ENCODE results near the gene TMEM175.
A peak's percentile ranks its signal among the peaks of the same experiment; 100 is the strongest.

Gene TMEM175, protein sequence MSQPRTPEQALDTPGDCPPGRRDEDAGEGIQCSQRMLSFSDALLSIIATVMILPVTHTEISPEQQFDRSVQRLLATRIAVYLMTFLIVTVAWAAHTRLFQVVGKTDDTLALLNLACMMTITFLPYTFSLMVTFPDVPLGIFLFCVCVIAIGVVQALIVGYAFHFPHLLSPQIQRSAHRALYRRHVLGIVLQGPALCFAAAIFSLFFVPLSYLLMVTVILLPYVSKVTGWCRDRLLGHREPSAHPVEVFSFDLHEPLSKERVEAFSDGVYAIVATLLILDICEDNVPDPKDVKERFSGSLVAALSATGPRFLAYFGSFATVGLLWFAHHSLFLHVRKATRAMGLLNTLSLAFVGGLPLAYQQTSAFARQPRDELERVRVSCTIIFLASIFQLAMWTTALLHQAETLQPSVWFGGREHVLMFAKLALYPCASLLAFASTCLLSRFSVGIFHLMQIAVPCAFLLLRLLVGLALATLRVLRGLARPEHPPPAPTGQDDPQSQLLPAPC

DNA sequence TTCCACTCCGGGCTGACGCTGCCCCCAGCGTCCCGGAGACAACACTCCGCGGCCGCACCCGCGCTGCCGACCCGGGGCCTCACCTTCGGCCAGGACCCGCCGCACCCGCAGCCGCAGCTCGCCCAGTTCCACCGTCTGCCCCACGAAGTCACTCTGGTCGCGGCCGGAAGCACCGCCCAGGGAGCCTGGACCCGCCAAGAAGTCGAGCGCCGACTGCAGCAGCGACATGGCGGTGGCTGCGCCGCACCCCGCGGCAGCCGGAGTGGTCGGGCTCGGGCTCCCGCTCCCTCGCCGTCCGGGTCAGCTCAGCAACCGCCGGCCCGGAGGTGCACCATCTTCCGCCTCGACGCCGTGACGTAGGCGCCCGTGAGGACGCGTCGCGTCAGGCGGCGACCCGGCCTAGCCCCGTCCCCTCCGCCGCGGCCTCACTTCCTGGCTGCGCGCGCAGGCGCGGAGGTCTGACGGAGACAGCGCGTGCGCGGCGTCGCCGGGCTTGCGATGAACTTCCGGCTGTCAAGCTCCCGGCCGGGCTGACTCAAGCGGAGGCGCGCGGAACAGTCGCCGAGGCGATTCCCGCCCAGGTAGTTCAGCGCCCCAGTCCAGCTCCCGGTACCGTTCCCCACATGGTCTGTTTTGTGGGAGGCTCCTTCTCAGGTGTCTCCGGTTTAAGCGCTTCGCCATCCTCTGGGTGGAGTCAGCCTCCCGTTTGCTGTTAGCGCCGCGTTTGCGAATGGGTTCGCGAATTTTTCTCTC, at the start of gene TMEM175, which contains the start of gene GAK:
TMEM175 (plus strand) TSS at position 501 of the 753 bp plus-strand sequence. CDS start 15,280 bp downstream, outside the sequence.
GAK (minus strand) TSS at position 357 of the 753 bp plus-strand sequence; CDS start at position 228, 129 bp downstream.
- DNase-seq (ENCODE audit: low spot score), result peak; percentile 97

DNA sequence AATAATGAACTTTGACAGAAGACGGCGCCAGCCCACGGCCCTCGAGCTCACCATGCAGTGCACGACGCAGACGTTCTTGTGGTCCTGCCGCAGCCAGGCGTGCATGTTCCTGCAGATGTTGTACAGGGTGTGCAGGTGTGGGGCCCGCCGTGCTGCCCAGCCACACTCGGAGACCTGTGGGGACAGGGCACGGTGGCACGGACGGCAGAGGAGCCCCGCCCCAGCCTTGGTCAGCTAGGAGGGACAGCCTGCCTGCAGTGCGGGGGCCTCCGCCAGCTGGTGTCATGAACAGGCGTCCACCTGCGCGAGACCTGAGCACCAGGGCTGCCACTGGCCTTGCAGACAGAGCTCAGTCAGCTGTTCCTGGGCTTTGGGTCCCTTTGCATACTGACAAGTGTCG, 49.6 kb upstream of the TMEM175 start:
- no peak for DNase-seq (ENCODE audit: low spot score)

DNA sequence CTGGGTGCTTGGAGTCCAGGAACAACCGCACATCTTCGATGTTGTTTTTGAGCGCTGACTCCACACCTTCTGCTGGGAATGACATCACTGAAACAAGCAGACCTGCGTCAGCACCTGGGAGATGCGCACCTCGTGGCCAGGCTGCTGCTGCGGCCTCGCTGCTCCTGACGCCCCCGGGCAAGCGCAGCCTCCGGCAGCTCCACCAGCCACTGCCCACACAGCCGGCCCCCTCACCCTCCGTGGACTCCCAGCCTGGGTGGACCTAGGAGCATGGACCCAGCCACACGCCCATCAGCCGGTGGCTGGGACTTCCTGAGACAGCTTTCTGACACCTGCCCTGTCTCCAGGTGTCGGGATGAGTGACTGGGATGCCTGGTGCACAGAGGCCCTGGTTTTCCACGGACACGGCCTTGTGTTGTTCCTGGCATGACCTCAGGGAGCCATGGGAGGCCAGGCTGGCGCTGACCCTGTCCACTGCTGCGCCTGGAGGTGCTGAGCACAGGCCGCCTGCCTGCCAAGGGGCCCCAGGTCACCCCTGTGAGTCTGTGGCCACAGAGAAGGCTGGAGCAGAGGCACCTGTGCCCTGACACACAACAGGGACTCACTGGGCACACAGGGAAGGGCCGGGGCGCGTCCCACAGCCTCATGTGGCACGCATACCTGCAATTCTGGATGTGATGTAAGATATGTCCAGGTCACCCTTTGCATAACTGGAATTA, 48.7 kb upstream of the TMEM175 start:
- DNase-seq (ENCODE audit: low spot score), result no peak

DNA sequence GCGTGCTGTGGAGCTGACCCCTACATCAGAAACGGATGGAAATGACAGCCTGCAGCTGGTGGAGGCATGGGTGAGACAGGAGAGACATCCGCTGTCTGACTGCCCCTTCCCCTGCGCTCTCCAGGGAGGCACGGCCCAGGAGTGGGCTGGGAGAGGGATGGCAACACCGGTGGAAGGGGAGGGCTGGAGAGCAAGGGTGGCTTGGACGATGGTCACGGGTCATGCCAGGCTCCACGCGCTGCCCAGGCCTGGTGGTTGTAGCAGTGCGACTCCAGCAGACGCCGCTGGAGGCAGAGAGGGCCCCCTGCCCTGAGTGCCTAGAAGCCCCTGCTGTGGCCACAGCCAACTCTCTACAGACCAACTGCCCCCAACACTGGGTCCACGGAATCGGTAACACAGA, 48.0 kb upstream of the TMEM175 start:
- DNase-seq (ENCODE audit: low spot score), result no peak

DNA sequence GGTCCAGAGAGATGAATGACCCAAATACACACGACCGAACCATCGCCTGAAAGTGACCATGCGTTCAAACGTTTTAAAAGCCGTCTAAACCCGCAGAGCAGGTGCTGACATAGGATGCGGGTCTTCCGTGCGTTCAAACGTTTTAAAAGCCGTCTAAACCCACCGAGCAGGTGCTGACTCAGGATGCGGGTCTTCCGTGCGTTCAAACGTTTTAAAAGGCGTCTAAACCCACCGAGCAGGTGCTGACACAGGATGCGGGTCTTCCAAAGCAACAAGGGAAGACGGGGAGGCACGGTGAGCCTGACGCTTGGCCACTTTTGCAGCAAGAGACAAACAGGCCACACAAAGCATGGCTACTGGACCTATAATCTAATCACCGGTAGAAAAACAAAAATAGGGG, 47.4 kb upstream of the TMEM175 start:
- DNase-seq (ENCODE audit: low spot score), result no peak

DNA sequence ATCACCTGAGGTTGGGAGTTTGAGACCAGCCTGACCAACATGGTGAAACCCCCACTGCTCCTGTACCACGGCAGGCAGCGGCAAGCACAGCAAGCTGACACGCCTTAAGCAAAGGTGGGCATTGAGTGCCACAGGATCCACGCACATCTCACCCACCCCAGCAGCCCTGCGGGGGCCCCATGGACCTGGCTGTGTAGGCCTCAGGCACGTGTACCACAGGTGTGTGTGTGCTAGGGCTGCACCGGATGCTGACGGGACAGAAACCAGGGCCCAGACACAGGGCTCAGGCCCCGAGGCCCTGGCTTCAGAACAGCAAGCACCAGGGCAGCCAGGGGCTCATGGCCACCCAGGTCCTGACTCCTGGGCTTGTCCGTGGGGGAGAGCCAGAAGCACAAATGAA, 46.9 kb upstream of the TMEM175 start:
- no peak for DNase-seq (ENCODE audit: low spot score)

DNA sequence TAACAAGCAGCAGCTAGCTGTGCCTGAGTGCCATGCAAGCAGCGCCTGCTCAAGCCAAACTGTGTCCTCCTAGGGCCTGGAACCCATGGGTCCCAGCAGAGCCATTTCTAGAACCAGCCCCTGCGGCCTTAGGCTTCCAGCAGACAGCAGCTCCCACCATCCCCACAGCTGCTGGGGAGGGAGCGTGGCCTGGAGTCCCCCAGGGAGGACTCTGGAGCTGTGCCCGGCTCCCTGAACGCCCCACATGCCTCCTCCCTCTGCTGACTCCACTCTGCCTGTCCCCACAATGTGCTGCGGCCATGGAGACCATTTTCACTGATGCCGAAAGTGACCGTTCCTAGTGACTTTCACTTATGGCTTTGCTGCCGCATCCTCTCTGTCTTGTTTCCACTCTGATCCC, 46.0 kb upstream of the TMEM175 start:
- no peak for DNase-seq (ENCODE audit: low spot score)

DNA sequence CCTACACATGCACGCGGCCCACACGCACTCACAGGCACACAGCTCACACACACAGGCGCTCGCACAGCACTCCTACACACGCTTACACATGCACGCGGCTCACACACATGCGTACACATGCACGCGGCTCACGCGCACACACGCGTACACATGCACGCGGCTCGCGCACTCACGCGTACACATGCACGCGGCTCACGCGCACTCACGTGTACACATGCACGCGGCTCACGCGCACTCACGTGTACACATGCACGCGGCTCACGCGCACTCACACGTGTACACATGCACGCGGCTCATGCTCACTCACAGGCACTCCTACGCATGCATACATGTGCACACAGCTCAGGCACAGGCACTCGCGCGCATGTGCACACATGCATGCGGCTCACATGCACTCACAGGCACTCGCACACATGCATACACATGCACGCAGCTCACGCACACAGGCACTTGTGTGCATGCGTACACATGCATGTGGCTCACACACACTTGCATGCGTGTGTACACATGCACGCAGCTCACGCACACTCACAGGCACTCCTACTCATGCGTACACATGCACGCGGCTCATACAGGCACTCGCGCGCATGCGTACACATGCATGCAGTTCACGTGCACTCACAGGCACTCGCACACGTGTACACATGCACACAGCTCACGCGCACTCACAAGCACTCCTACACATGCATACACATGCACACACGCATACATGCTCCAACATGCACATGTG, 45.1 kb upstream of the TMEM175 start:
- DNase-seq (ENCODE audit: low spot score), result no peak

DNA sequence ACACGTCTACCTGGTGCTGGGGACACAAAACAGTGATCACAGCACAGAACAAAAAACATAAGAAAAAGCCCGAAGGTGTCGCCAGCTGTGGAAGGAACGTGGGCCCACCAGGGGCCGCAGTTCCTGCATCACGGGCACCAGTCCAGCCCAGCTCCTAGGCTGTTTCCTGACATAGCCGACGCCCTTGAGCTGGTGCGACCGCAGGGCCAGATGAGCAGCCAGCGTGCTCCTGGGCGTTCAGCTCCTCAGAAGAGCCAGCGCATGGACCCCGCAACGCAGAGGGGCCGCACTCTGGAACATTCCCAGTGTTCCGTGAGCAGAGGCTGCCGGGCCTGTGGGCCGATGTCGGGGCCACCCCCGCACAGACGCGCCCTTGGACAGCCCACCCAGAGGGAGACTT, 44.2 kb upstream of the TMEM175 start:
- DNase-seq (ENCODE audit: low spot score), result no peak

DNA sequence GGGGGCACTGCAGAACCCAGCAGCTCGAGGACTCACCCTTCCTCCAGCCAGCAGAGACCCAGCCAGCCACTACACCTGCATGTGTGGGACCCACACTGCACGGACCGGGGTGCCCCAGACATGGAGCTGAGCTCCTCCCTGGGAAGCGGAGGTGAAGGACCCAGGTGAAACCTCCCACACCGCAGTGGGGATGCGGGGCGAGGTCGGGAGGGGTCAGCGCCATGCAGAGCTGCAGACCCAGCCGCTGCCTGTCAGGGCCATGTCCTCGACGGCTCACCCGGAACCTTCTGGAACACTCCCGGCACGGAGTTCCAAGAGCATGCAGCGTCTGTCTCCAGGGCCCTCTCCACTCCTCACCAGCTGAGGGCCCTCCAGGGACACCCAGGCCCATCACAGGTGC, 42.7 kb upstream of the TMEM175 start:
- DNase-seq (ENCODE audit: low spot score), result no peak

DNA sequence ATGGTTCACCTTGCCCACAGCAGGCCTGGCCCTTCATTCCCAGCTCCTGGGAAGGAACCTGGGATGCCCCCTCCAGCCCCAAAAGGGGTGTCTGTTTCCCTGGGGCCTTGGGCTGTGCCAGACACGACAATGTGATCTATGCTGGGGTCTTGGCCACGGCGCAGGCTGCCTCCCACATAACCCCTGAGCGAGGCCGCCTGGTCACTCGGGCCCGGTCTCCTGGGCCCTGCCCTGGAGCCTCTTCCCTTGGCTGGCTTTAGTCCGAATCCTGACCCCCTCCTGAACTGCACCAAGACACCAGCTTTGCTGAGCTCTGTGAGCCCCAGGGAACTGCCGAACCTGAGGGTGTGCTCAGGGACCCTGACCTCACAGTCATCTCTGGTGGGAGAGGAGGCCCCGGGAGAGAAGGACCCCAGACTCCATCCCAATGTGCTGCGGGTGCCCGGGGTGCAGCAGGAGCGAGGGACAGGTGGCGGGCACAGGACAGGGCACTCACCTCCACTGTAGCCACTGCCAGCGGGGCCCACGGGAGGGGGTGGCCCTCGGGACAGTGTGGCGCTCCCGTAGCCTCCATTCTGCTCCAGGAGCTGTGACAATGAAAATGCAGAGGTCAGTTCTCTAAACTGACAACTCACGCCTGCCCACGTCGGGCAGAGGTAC, 42.1 kb upstream of the TMEM175 start:
- no peak for DNase-seq (ENCODE audit: low spot score)

DNA sequence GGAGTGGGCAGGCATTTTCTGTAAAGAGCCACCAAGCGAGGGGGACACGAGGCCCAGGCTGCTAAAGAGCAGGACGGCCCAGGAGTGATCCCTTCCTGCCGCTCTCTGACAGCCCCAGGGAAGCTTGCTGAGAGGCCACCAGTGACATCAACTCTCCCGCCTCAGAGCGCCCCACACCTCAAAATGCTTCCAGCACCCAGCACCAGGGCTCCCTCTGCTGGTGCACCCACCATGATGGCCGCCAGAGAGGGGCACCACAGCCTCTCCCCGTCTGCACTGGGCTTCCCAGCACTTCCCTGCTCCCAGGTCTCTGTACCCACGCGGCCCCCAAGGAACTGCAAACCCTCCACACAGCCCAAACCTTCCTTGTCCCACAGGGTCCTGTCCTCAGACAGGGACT, 40.5 kb upstream of the TMEM175 start:
- no peak for DNase-seq (ENCODE audit: low spot score)

DNA sequence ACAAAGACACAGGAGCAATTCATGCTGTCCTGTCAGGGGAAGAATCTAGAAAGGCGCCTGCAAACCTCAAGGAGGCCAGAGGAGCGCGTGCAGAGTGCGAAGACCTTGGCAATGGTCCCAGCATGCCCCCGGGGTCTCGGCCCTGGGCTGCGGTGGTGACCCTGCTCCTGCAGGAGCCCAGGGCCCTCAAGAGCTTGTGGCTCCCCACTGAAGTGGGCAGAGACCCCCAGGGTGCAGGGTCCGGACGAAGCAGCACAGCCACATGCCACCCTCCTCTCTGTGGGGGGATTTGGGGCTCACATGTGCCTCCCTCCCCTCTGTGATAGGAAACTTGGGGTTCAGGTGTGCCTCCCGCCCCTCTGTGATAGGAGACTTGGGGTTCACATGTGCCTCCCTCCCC, 39.5 kb upstream of the TMEM175 start:
- DNase-seq (ENCODE audit: low spot score), result no peak

DNA sequence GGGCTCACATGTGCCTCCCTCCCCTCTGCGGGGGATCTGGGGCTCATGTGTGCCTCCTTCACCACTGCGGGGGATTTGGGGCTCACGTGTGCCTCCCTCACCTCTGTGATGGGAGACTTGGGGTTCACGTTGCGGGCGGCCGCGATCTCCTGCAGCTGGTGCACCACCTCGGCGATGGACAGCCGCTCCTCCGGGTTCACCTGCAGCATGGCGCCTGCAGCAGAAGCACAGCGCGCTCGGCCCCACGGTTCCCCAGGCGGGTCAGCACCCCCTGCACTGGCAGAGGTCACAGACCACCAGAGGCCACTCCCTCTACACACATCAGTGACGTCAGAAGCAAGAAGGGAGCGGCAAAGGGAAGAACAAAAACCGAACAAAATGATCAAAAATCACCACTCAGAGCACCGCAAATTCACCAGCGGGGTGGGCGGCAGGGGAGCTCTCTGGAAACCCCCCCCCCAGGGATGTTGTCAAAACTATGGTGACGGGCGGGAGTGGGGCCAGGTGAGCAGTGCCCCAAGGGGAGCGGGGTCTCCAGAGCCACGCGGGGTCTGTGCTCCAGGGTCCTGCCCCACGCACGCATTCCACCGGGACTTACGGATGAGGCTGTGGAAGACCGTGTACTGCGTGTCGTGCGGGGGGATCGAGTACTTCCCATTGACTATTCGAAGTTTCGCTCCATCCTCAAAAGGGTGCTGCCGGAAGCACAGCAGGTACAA, 38.8 kb upstream of the TMEM175 start:
- no peak for DNase-seq (ENCODE audit: low spot score)

DNA sequence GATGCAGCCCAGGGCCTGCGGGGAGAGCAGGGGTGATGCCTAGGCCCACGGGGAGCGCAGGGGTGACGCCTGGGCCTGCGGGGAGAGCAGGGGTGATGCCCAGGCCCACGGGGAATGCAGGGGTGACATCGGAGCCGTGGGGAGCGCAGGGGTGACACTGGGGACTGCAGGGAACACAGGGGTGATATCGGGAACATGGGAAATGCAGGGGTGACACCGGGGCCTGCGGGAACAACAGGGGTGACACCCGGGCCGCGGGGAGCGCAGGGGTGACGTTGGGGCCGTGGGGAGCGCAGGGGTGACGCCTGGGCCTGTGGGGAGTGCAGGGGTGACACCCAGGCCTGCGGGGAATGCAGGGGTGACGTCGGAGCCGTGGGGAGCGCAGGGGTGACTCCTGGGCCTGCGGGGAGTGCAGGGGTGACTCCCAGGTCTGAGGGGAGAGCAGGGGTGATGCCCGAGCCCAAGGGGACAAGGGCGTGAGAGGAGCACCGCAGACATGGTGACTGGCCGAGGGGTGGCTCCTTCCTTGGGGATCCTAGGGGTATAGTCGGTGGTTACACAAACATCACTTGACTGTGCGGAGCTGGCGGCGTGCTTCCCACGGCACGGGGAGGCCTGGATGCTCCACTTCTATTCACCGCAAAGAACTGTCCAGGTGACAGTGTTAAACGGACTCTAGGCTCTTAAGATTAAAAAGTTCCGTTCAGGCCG, 38.1 kb upstream of the TMEM175 start:
- no peak for DNase-seq (ENCODE audit: low spot score)

DNA sequence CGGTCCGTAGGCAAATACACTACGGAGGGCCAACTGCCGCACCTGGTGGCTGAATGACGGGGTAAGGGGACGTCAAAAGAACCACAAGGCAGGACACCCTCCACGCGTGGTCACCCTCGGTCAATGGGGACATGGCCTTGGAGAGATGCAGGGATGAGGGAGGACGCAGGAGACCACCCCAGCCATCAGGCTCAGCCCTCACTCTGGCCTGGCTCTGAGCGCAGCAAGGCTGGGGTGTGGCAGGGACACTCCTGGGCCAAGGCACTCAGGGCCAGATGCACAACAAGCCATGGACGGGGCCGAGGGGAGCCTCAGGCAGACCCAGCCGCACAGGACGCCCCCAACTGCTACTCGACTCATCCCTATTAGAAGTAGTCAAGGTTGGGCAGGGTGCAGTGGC, 36.7 kb upstream of the TMEM175 start:
- DNase-seq (ENCODE audit: low spot score), result no peak

DNA sequence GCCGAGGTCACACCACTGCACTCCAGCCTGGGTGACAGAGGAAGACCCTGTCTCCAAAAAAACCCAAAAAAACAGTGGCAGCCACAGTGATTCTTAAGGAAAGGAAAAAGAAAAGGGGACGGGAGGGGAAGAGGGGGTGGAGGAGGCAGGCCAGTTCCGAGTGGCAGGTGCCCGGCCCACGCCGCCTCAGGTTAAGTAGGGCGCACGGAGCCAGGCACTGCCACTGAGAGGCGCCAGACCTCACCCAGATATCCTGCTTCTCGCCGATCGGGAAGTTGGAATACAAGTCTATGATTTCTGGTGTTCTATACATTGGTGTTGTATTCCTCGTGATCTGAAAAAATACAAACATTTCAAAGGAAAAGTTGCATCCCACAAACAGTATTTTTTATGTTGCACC, 36.0 kb upstream of the TMEM175 start:
- DNase-seq (ENCODE audit: low spot score), result no peak

DNA sequence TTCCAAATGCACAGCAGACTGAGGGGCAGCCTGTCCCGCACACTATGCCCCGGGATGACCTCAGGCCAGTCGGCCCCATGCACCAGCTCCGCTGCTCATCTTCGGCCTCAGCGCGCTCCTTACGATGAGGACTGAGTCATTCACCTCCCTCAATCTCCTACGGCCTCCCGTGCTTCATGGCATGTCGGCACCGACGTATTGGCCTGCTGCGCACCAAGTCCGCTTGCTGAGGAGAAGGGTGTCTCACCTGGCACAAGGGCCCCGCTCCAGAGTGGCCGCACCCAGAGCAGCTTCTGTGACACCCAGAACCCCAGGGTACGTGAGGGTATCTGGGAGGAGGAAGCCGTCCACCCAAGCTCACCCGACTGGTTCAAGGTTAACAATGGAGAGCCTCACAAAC, 35.6 kb upstream of the TMEM175 start:
- DNase-seq (ENCODE audit: low spot score), result no peak

DNA sequence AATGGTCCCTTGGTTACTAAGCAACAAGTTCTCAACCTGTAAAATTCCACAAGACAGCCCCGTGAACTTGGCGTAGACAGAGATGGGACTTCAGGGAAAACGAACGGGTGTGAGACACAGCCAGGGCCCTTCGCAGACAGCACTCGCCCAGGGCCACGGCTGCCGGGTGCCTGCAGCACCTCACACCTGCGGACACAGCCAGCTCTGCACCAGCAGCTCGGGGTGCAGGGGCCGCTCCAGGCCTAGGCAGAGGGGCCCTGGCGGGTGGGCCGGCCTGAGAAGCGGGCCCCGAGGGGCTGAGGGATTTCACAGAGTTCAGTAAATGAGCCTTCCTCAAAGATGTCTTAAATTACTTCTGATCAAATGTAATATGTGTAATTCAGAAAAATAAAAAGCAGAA, 34.1 kb upstream of the TMEM175 start:
- no peak for DNase-seq (ENCODE audit: low spot score)
